GM12878 (cell line): Measurements from ENCODE around the gene DUSP7. TPM values are rescaled to one million over a fixed set of nuclear protein-coding genes. Genes with fewer than 3 reads are reported as not detected.

Experiments
- BHLHE40 ChIP-seq, 2 experiments: fragments of 450-650 bp in 1 of 2; IDR thresholded peaks; 2 replicates each; pipeline ENCODE4 v1.6.1; 2011 to 2017; ENCODE audit warnings: low read depth in 2 of 2, borderline replicate concordance in 1 of 2, improper control_type of control experiment in 1 of 2, low read length in 1 of 2, mild to moderate bottlenecking in 1 of 2
- IKZF1 ChIP-seq: fragments of 450-650 bp; conservative IDR thresholded peaks from 2 replicates; pipeline ENCODE4 v1.6.1; 2017; ENCODE audit warnings: antibody characterized with exemption, mild to moderate bottlenecking
- MEF2A ChIP-seq: IDR thresholded peaks from 2 replicates; pipeline ENCODE4 v1.6.1; 2011; ENCODE audit warnings: low read depth, mild to moderate bottlenecking, low read length, moderate library complexity; ENCODE audit not compliant: insufficient read depth
- ZBTB40 ChIP-seq: fragments of 450-650 bp; IDR thresholded peaks from 2 replicates; pipeline ENCODE4 v1.6.1; 2016; ENCODE audit warnings: mild to moderate bottlenecking, moderate library complexity, borderline replicate concordance
- ZNF274 ChIP-seq: IDR thresholded peaks from one replicate; pipeline ENCODE4 v1.8.0; 2011; ENCODE audit not compliant: insufficient read length, insufficient read depth
- polyA plus RNA-seq, 11 experiments: library from polyadenylated mRNA; depleted of rRNA in 4 of 11; unstranded in 6 of 11; stranded (reverse) in 5 of 11; fragments of >200 nt; fragmentation: Nextera tagmentation in 4 of 11; fragmentation: Illumina TruSeq in 1 of 11; extraction: Ambion mirVana in 4 of 11; extraction: Trizol in 1 of 11; gene quantifications; 1 replicate in 1 of 11; 2 replicates in 10 of 11; pipeline versions ENCODE4 v1.2.1 to v1.2.3, GENCODE V29; 2011 to 2016; ENCODE audit warnings: inconsistent platforms in 2 of 11, missing spikeins in 2 of 11, low read depth in 1 of 11
- total RNA-seq, 4 experiments: library from RNA; depleted of rRNA in 3 of 4; stranded (reverse); fragments of >200 nt in 3 of 4; fragmentation: Illumina TruSeq in 1 of 4; extraction: Trizol in 1 of 4; gene quantifications; 2 replicates each; pipeline versions ENCODE4 v1.2.1 to v1.2.3, GENCODE V29; 2013 to 2021
- TF ChIP-seq, protein P1 (sequence below): fragments of 450-650 bp; IDR thresholded peaks from 2 replicates; pipeline ENCODE4 v1.6.1; 2017; ENCODE audit warnings: mild to moderate bottlenecking, low read depth, inconsistent platforms; ENCODE audit not compliant: poor library complexity, severe bottlenecking
- TF ChIP-seq, protein P2 (sequence below): fragments of 450-650 bp; IDR thresholded peaks from 2 replicates; pipeline ENCODE4 v1.6.1; 2018; ENCODE audit warnings: borderline replicate concordance, mild to moderate bottlenecking; ENCODE audit not compliant: partially characterized antibody
- TF ChIP-seq, protein P3 (sequence below): fragments of 450-650 bp; IDR thresholded peaks from 2 replicates; pipeline ENCODE4 v1.6.1; 2017; ENCODE audit warnings: mild to moderate bottlenecking, moderate library complexity
- TF ChIP-seq, protein P4 (sequence below): fragments of 450-650 bp; IDR thresholded peaks from 2 replicates; pipeline ENCODE4 v1.6.1; 2017; ENCODE audit warnings: low read depth, mild to moderate bottlenecking, moderate library complexity

The DUSP7 gene
- total and polyA plus RNA-seq, 10 of the 15 experiments (the other 5 are each of a cell fraction or from before 2014, with no cell fraction given), result 0.73 to 17.0 (median 7.9) TPM

- TF ChIP-seq, protein P1, sequence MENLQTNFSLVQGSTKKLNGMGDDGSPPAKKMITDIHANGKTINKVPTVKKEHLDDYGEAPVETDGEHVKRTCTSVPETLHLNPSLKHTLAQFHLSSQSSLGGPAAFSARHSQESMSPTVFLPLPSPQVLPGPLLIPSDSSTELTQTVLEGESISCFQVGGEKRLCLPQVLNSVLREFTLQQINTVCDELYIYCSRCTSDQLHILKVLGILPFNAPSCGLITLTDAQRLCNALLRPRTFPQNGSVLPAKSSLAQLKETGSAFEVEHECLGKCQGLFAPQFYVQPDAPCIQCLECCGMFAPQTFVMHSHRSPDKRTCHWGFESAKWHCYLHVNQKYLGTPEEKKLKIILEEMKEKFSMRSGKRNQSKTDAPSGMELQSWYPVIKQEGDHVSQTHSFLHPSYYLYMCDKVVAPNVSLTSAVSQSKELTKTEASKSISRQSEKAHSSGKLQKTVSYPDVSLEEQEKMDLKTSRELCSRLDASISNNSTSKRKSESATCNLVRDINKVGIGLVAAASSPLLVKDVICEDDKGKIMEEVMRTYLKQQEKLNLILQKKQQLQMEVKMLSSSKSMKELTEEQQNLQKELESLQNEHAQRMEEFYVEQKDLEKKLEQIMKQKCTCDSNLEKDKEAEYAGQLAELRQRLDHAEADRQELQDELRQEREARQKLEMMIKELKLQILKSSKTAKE, result no peak
- TF ChIP-seq, protein P2, sequence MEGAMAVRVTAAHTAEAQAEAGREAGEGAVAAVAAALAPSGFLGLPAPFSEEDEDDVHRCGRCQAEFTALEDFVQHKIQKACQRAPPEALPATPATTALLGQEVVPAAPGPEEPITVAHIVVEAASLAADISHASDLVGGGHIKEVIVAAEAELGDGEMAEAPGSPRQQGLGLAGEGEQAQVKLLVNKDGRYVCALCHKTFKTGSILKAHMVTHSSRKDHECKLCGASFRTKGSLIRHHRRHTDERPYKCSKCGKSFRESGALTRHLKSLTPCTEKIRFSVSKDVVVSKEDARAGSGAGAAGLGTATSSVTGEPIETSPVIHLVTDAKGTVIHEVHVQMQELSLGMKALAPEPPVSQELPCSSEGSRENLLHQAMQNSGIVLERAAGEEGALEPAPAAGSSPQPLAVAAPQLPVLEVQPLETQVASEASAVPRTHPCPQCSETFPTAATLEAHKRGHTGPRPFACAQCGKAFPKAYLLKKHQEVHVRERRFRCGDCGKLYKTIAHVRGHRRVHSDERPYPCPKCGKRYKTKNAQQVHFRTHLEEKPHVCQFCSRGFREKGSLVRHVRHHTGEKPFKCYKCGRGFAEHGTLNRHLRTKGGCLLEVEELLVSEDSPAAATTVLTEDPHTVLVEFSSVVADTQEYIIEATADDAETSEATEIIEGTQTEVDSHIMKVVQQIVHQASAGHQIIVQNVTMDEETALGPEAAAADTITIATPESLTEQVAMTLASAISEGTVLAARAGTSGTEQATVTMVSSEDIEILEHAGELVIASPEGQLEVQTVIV, result no peak
- TF ChIP-seq, protein P3, sequence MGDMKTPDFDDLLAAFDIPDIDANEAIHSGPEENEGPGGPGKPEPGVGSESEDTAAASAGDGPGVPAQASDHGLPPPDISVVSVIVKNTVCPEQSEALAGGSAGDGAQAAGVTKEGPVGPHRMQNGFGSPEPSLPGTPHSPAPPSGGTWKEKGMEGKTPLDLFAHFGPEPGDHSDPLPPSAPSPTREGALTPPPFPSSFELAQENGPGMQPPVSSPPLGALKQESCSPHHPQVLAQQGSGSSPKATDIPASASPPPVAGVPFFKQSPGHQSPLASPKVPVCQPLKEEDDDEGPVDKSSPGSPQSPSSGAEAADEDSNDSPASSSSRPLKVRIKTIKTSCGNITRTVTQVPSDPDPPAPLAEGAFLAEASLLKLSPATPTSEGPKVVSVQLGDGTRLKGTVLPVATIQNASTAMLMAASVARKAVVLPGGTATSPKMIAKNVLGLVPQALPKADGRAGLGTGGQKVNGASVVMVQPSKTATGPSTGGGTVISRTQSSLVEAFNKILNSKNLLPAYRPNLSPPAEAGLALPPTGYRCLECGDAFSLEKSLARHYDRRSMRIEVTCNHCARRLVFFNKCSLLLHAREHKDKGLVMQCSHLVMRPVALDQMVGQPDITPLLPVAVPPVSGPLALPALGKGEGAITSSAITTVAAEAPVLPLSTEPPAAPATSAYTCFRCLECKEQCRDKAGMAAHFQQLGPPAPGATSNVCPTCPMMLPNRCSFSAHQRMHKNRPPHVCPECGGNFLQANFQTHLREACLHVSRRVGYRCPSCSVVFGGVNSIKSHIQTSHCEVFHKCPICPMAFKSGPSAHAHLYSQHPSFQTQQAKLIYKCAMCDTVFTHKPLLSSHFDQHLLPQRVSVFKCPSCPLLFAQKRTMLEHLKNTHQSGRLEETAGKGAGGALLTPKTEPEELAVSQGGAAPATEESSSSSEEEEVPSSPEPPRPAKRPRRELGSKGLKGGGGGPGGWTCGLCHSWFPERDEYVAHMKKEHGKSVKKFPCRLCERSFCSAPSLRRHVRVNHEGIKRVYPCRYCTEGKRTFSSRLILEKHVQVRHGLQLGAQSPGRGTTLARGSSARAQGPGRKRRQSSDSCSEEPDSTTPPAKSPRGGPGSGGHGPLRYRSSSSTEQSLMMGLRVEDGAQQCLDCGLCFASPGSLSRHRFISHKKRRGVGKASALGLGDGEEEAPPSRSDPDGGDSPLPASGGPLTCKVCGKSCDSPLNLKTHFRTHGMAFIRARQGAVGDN, result peak; percentile 52
- TF ChIP-seq, protein P4, sequence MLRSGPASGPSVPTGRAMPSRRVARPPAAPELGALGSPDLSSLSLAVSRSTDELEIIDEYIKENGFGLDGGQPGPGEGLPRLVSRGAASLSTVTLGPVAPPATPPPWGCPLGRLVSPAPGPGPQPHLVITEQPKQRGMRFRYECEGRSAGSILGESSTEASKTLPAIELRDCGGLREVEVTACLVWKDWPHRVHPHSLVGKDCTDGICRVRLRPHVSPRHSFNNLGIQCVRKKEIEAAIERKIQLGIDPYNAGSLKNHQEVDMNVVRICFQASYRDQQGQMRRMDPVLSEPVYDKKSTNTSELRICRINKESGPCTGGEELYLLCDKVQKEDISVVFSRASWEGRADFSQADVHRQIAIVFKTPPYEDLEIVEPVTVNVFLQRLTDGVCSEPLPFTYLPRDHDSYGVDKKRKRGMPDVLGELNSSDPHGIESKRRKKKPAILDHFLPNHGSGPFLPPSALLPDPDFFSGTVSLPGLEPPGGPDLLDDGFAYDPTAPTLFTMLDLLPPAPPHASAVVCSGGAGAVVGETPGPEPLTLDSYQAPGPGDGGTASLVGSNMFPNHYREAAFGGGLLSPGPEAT, result no peak
- no peak for TF ChIP-seq ZNF274
- TF ChIP-seq MEF2A, result no peak
- TF ChIP-seq IKZF1, result 0 out of 2 replicates have a peak, but pooled peaks have one; percentile 20
- TF ChIP-seq BHLHE40 (IDR thresholded peaks at IDR 0.05; ENCODE audit: borderline replicate concordance in 1 of 2, low read depth in 2 of 2, low read length in 1 of 2), result 0 out of 4 replicates have a peak, but pooled peaks of 1 of the 2 experiments have one; percentile 18
- no peak for TF ChIP-seq ZBTB40
These were observed 34.7 kb downstream of the DUSP7 start (continued) for GRCh38 chr3:52021489-52022268.
